ENCODE measurements around the gene MMP28.

DNA sequence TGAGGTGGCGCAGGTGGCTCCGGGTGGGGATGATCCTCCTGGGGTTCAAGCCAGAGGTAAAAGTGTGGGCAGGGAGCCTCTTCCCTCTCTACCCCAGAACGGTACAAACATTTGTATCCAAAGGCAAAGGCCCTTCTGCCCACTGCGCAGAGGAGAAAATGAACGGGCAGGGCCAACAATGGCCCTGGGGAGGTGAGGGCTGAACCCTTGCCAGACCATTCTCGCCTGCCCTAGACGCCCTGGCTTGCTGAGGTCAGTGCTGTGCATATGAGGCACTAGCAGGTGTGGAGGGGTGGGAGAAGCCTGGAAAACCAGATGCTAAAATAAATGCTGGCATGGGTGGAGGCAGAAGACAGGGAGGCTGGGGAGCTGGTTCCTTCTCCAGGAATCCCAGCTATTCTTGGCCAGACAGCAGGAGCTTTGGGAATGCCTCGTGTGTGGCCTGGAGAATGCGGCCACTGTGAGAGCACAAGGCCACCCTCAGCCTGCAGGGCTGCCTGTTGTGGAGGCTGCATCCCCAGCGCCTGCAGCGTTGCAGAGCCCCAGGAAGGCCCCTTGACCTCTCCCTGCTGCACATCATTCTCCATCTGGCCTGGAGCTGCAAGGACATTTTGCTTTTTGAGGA, 30.2 kb downstream of the MMP28 start:
- TF ChIP-seq, protein P1, sequence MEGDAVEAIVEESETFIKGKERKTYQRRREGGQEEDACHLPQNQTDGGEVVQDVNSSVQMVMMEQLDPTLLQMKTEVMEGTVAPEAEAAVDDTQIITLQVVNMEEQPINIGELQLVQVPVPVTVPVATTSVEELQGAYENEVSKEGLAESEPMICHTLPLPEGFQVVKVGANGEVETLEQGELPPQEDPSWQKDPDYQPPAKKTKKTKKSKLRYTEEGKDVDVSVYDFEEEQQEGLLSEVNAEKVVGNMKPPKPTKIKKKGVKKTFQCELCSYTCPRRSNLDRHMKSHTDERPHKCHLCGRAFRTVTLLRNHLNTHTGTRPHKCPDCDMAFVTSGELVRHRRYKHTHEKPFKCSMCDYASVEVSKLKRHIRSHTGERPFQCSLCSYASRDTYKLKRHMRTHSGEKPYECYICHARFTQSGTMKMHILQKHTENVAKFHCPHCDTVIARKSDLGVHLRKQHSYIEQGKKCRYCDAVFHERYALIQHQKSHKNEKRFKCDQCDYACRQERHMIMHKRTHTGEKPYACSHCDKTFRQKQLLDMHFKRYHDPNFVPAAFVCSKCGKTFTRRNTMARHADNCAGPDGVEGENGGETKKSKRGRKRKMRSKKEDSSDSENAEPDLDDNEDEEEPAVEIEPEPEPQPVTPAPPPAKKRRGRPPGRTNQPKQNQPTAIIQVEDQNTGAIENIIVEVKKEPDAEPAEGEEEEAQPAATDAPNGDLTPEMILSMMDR (IDR thresholded peaks at IDR 0.05), result no peak
- TF ChIP-seq EZH2 (IDR thresholded peaks at IDR 0.05; ENCODE audit: borderline replicate concordance, insufficient read depth, low read depth, low read length, poor library complexity, severe bottlenecking), result no peak
